ENCODE results near the gene TTYH2. TPM values are rescaled to one million over a fixed set of nuclear protein-coding genes. Genes with fewer than 3 reads are reported as not detected.

Gene TTYH2
- total and polyA plus RNA-seq, 2 experiments from 2014 or later, result 1.4 to 3.9 TPM

GRCh38 chr17:74241431-74241830, 28.1 kb downstream of the TTYH2 start:
- Mint-ChIP-seq H3K27me3 (ENCODE audit: insufficient read depth, low read depth, poor library complexity) (peaks cover 20% of the 10 kb centered on the region), H3K4me1 (peaks cover 33% of the 10 kb centered on the region), H3K36me3 (ENCODE audit: low read depth) (peaks cover 7% of the 10 kb centered on the region), H3K27ac (no peak overlapping the region), H3K9me3 (peaks cover 11% of the 10 kb centered on the region), H3K4me3 (no peak overlapping the region)
- H3K4me2 ChIP-seq, result no peak overlapping the region
- H2AFZ ChIP-seq, result no peak overlapping the region
- H3K36me3 ChIP-seq (ENCODE audit: insufficient read depth), result no peaks in the 10 kb centered on the region
- H3K4me3 ChIP-seq, result no peak overlapping the region
- no peak overlapping the region for H3K27ac ChIP-seq (ENCODE audit: low read depth)
- no peaks in the 10 kb centered on the region for H3K9me2 ChIP-seq (ENCODE audit: insufficient read depth)
- TF ChIP-seq ETS1 (IDR thresholded peaks at IDR 0.05) (no peak), REST (IDR thresholded peaks at IDR 0.05; ENCODE audit: unreplicated experiment) (no peak), EZH2 (IDR thresholded peaks at IDR 0.05; ENCODE audit: low read depth, unreplicated experiment) (no peak), STAT1 (IDR thresholded peaks at IDR 0.05; ENCODE audit: unreplicated experiment) (no peak), ZNF114 (CRISPR knock-in tag; IDR thresholded peaks at IDR 0.05) (no peak), POLR2AphosphoS5 (IDR thresholded peaks at IDR 0.05; ENCODE audit: low read depth) (no peak), JUNB (IDR thresholded peaks at IDR 0.05; ENCODE audit: unreplicated experiment) (no peak), ZNF331 (CRISPR knock-in tag; IDR thresholded peaks at IDR 0.05; ENCODE audit: low read depth) (no peak), EZH2phosphoT487 (IDR thresholded peaks at IDR 0.05; ENCODE audit: unreplicated experiment) (no peak), CTCF (conservative IDR thresholded peaks at IDR 0.05; ENCODE audit: low read depth in 2 of 2) (no peak), ZNF462 (CRISPR knock-in tag; IDR thresholded peaks at IDR 0.05) (no peak), CREB1 (CRISPR knock-in tag; IDR thresholded peaks at IDR 0.05; ENCODE audit: low read depth) (no peak), NANOG (IDR thresholded peaks at IDR 0.05; ENCODE audit: borderline replicate concordance) (no peak)
- peaks cover 12% of the 10 kb centered on the region for H3K4me1 ChIP-seq (ENCODE audit: insufficient read depth)
- H3F3A ChIP-seq (replicated peaks; ENCODE audit: low read depth), result 0 out of 2 replicates have a peak, but pooled peaks cover 4% of the 10 kb centered on the region
- H3K27me3 ChIP-seq (ENCODE audit: insufficient read depth), result no peaks in the 10 kb centered on the region
- no peaks in the 10 kb centered on the region for H4K20me1 ChIP-seq (replicated peaks; ENCODE audit: insufficient read depth)
- ATAC-seq (no peak), DNase-seq (ENCODE audit: low spot score) (no peak)
- no peaks in the 10 kb centered on the region for H3K79me2 ChIP-seq (replicated peaks; ENCODE audit: insufficient read depth)
